Measurements from ENCODE around the gene DTX3.
"Not testable (repeated sequence)": the region's sequence is repeated elsewhere in the genome, so short reads cannot be mapped to it uniquely, and the experiment has no call there.

DTX3 gene

GRCh38 chr12:57632073-57632957, 27.7 kb downstream of the DTX3 start:
- no peak for DNase-seq (ENCODE audit: low read depth in 2 of 2)

GRCh38 chr12:57632958-57633840, 28.6 kb downstream of the DTX3 start, which contains the start of gene B4GALNT1:
Gene B4GALNT1 (minus strand): TSS chr12:57633201. CDS start chr12:57632132, 1,069 bp downstream.
- no peak for DNase-seq (ENCODE audit: low read depth in 2 of 2)

GRCh38 chr12:57636731-57637130, 32.1 kb downstream of the DTX3 start:
- DNase-seq (ENCODE audit: low read depth in 2 of 2): not testable (repeated sequence)

DNA sequence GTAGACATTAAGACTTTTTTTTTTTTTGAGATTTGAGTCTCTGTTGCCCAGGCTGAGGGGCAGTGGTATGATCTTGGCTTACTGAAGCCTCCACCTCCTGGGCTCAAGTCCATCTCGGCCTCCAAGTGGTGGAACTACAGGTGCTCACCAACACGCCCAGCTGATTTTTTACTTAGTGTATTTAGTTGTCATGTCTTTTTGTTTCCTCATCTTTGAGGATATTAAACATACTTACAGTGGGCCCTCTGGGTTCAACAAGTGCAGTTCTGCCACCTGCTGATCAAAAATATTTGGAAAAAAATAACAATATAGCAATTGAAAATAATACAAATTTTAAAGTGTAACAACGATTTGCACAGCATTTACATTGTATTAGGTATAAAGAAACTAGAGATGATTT, 32.7 kb downstream of the DTX3 start:
- DNase-seq (ENCODE audit: low read depth in 2 of 2): no peak

DNA sequence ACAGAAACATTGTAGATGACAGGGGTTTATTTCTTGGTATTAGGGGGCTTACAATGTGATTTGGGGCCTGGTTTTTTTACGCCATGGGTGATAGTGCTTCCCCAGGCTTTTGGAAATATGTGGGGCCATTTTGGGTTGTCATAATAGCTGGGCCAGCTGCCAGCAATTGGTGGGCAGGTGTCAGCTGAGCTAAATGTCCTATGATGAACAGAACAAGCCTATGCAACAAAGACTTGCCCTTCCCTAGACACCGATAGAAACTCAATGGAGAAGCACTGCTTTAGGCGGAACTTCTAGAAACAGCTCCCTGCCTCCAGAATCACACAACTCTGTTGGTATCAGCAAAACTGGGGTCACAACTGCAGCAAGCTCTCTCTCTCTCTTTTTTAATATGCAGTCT, 33.5 kb downstream of the DTX3 start:
- no peak for DNase-seq (ENCODE audit: low read depth in 2 of 2)

GRCh38 chr12:57640175-57641042, 35.8 kb downstream of the DTX3 start:
- DNase-seq (ENCODE audit: low read depth in 2 of 2): no peak

DNA sequence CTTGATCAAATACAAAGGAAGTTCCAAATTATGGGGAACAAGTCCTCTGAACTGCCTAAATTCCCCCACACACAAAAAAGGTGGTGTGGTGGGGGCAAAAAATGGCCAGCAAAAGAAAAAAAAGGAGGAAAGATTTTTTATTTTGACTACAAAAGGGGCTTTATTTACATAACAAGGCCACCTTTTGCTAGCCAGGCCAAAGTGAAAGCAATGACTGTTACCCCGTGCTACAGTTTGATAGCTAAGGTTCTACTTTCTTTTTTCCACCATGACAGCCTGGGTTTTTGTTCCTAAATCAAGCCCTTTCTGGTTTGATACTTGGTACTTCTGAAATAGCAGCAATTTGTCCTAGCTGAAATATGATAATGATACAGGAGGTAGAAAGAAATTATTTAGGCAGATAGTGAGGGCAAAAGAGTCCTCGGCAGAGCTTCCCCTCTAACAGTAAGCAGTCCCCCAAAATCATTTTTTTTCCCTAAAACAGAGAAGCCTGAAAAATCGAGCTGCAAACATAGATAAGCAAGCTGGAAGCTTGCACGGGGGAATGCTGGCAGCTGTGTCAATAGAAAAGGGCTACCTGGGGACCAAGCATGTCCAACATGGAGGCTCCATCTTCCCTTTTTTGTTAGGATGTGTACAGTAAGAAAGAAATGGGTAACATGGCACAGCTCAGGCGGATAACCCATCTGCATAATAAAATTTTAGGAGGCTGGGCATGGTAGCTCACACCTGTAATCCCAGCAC, 37.2 kb downstream of the DTX3 start:
- DNase-seq (ENCODE audit: low read depth in 2 of 2): no peak

- DNase-seq (ENCODE audit: low read depth in 2 of 2): not testable (repeated sequence)
Observed at GRCh38 chr12:57645990-57646658, 41.5 kb downstream of the DTX3 start.

DNA sequence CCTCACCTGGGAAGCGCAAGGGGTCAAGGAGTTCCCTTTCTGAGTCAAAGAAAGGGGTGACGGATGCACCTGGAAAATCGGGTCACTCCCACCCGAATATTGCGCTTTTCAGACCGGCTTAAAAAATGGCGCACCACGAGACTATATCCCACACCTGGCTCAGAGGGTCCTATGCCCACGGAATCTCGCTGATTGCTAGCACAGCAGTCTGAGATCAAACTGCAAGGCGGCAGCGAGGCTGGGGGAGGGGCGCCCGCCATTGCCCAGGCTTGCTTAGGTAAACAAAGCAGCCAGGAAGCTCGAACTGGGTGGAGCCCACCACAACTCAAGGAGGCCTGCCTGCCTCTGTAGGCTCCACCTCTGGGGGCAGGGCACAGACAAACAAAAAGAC, 42.0 kb downstream of the DTX3 start:
- DNase-seq (ENCODE audit: low read depth in 2 of 2): not testable (repeated sequence)

DNA sequence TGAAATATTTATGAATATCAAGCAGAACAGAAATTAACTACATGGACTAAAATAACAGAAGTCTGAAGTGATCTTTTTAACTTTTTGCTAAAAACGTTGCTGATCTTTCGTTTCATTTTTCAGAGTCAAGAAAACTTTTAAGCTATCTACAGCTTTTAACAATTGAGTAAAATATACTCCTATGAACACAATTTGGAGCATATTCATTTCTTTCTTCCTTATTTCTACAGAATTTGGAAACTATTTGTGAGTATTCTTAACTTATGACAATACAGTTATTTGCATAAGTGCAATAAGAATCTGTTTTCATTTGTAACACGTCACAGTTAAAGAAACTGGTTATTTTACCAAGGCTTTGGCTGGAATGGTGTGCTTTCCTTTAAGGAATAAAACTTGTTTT, 49.4 kb downstream of the DTX3 start:
- DNase-seq (ENCODE audit: low read depth in 2 of 2): no peak

DNA sequence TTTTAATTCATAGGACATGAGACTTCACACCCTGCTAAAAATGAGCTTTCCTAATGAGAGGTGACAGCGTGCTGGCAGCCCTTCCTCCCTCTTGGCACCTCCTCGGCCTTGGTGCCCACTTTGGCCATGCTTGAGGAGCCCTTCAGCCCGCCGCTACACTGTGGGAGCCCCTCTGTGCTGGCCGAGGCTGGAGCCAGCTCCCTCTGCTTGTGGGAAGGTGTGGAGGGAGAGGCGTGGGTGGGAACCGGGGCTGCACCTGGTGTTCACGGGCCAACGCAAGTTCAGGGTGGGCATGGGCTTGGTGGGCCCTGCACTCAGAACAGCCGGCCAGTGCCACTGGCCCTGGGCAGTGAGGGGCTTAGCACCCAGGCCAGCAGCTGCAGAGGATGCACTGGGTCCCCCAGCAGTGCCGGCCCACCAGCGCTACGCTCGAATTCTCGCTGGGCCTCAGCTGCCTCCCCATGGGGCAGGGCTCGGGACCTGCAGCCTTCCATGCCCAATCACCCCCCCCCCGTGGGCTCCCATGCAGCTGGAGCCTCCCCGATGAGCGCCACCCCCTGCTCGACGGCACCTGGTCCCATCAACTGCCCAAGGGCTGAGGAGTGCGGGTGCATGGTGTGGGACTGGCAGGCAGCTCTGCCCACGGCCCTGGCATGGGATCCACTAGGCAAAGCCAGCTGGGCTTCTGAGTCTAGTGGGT, 51.1 kb downstream of the DTX3 start:
- DNase-seq (ENCODE audit: low read depth in 2 of 2): no peak

DNA sequence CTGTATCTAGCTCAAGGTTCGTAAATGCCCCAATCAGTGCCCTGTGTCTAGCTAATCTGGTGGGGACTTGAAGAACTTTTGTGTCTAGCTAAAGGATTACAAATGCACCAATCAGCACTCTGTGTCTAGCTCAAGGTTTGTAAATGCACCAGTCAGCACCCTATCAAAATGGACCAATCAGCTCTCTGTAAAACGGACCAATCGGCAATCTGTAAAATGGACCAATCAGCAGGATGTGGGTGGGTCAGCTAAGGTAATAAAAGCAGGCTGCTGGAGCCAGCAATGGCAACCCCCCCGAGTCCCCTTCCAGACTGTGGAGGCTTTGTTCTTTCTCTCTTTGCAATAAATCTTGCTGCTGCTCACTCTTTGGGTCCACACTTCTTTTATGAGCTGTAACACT, 51.8 kb downstream of the DTX3 start:
- DNase-seq (ENCODE audit: low read depth in 2 of 2): not testable (repeated sequence)

DNA sequence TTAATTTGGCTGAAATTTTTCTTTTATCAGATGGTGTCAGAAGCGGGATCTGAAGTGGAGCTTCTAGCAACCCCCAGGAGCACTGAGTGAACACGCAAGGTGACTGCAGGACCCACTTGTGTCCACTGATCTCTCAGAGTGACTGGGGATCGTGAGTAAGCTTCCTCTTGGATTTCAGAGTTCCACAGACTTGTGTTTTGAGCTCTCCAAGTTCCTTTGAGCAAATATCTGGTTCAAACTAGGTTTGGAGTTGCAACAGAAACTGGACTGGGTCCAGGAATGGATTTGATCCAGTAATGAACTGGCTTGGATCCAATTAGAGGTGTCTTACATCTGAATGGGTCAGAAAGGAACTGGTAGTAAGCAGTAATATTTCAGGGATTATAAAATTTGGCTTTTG, 53.1 kb downstream of the DTX3 start:
- DNase-seq (ENCODE audit: low read depth in 2 of 2): no peak

DNA sequence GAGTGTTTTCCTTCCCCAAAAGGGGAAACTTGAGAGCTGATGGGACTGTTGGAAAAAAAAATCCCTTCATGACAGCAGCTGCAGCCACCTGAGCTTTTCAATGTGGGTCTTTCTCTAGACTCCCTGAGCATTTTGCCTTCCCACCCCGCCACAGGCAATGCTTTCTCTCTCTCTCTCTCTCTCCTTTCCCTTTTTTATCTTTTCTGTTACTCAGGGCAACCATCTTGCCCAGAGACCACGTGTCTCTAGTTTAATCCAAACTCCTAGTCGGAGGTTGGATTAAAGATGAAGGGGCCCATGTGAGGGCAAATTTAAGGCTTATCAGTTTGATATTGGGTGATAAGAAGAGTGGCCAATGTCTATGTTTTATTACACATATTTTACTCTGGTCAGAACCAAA, 54.3 kb downstream of the DTX3 start:
- DNase-seq (ENCODE audit: low read depth in 2 of 2): no peak

Data from fibroblast of skin of left biceps (primary cell).